Loucy (cell line): ENCODE data around the gene ST3GAL3.
A peak's percentile ranks its signal among the peaks of the same experiment; 100 is the strongest.

Experiments used
- H2AFZ ChIP-seq: fragments of 200-600 bp; sonication (generic); 2 replicates; pipeline ENCODE4 v1.6.0; 2016; ENCODE audit warnings: antibody characterized with exemption, mild to moderate bottlenecking, low read length, moderate library complexity
- H3F3A ChIP-seq: fragments of 200-600 bp; 2 replicates; pipeline ENCODE4 v1.6.0; 2016; ENCODE audit warnings: antibody characterized with exemption, low read depth, mild to moderate bottlenecking
- H3K27me3 ChIP-seq: fragments of 200-600 bp; sonication (generic); 2 replicates; pipeline ENCODE4 v1.6.1; 2014; ENCODE audit warnings: low read length, mild to moderate bottlenecking; ENCODE audit not compliant: insufficient read depth, poor library complexity, severe bottlenecking
- H3K36me3 ChIP-seq: fragments of 200-600 bp; sonication (generic); 2 replicates; pipeline ENCODE4 v1.6.1; 2016; ENCODE audit warnings: low read length; ENCODE audit not compliant: insufficient read depth
- H3K4me1 ChIP-seq: fragments of 200-600 bp; sonication (generic); 2 replicates; pipeline ENCODE4 v1.5.1; 2014; ENCODE audit warnings: low read length, mild to moderate bottlenecking; ENCODE audit not compliant: insufficient read depth, poor library complexity, severe bottlenecking
- H3K4me2 ChIP-seq: fragments of 200-600 bp; sonication (generic); 2 replicates; pipeline ENCODE4 v1.6.0; 2014; ENCODE audit warnings: antibody characterized with exemption, low read length, low read depth, mild to moderate bottlenecking; ENCODE audit not compliant: poor library complexity, severe bottlenecking
- H3K4me3 ChIP-seq: fragments of 200-600 bp; sonication (generic); 2 replicates; pipeline ENCODE4 v1.5.1; 2014; ENCODE audit warnings: low read length, mild to moderate bottlenecking, mixed read lengths; ENCODE audit not compliant: poor library complexity, severe bottlenecking
- H3K79me2 ChIP-seq: fragments of 200-600 bp; sonication (generic); 2 replicates; pipeline ENCODE4 v1.6.1; 2014; ENCODE audit warnings: low read length; ENCODE audit not compliant: insufficient read depth
- H3K9ac ChIP-seq: fragments of 200-600 bp; sonication (generic); 2 replicates; pipeline ENCODE4 v1.6.0; 2014; ENCODE audit warnings: mild to moderate bottlenecking, low read depth, low read length, moderate library complexity; ENCODE audit not compliant: poor library complexity, severe bottlenecking
- H3K9me2 ChIP-seq: fragments of 200-600 bp; sonication (generic); replicated peaks from 2 replicates; pipeline ENCODE4 v1.6.1; 2016; ENCODE audit warnings: low read depth, low read length, mixed read lengths
- H3K9me3 ChIP-seq: fragments of 200-600 bp; sonication (generic); 2 replicates; pipeline ENCODE4 v1.6.1; 2014; ENCODE audit warnings: mild to moderate bottlenecking, antibody characterized with exemption, low read length, low read depth; ENCODE audit not compliant: insufficient read depth
- H4K20me1 ChIP-seq: fragments of 200-600 bp; sonication (generic); 2 replicates; pipeline ENCODE4 v1.6.0; 2014; ENCODE audit warnings: antibody characterized with exemption, low read length, mild to moderate bottlenecking; ENCODE audit not compliant: insufficient read depth, poor library complexity, severe bottlenecking
- CTCF ChIP-seq: fragments of 200-600 bp; sonication (generic); conservative IDR thresholded peaks from 2 replicates; pipeline ENCODE4 v1.5.1; 2014; ENCODE audit warnings: mild to moderate bottlenecking, antibody characterized with exemption, low read length
- EZH2phosphoT487 ChIP-seq: fragments of 200-600 bp; IDR thresholded peaks from 2 replicates; pipeline ENCODE4 v1.6.1; 2018; ENCODE audit warnings: antibody characterized with exemption, mild to moderate bottlenecking, moderate library complexity, borderline replicate concordance

Gene ST3GAL3

DNA sequence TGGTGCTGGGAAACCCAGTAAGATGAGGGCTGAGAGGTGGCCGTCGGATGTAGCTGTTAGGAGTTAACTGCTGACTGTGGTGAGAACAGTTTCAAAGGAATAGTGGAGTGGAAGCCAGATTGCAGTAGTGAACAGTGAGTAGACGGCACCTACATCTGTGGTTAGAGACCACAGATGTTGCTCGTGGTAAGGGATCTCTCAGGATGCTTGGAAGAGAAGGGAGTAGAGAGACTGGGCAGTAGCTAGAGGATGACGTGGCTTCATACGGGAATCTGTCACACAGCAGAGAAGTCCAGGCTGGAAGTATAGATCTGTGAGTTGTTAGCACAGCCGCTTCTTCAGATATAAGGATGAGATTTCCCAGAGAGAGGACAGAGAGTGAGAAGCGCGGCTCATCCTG is 218.5 kb downstream of the ST3GAL3 start:
- Histone ChIP-seq H3K27me3 (no peaks in the 10 kb centered on the region), H3K4me2 (no peak overlapping the region), H3K4me3 (no peak overlapping the region), H3K9me2 (no peaks in the 10 kb centered on the region), H3K9me3 (no peaks in the 10 kb centered on the region), H3K9ac (no peak overlapping the region), H3K36me3 (no peaks in the 10 kb centered on the region), H3K79me2 (no peaks in the 10 kb centered on the region), H4K20me1 (no peaks in the 10 kb centered on the region), H3K4me1 (no peaks in the 10 kb centered on the region), H2AFZ (no peak overlapping the region), H3F3A (no peaks in the 10 kb centered on the region)
- TF ChIP-seq CTCF: no peak

DNA sequence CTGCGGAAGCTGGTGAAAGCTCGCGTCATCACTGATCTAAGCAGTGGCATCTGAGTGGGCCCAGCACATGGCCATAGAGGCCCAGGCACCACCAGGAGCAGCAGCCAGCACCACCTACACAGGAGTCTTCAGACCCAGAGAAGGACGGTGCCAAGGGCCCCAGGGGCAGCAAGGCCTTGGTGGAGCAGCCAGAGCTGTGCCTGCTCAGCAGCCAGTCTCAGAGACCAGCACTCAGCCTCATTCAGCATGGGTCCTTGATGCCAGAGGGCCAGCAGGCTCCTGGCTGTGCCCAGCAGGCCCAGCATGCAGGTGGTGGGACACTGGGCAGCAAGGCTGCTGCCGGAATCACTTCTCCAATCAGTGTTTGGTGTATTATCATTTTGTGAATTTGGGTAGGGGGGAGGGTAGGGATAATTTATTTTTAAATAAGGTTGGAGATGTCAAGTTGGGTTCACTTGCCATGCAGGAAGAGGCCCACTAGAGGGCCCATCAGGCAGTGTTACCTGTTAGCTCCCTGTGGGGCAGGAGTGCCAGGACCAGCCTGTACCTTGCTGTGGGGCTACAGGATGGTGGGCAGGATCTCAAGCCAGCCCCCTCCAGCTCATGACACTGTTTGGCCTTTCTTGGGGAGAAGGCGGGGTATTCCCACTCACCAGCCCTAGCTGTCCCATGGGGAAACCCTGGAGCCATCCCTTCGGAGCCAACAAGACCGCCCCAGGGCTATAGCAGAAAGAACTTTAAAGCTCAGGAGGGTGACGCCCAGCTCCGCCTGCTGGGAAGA is 223.0 kb downstream of the ST3GAL3 start:
- H2AFZ ChIP-seq: no peak overlapping the region
- H4K20me1 ChIP-seq: no peaks in the 10 kb centered on the region
- no peaks in the 10 kb centered on the region for H3K9me3 ChIP-seq
- no peaks in the 10 kb centered on the region for H3F3A ChIP-seq
- H3K9me2 ChIP-seq: no peaks in the 10 kb centered on the region
- no peaks in the 10 kb centered on the region for H3K36me3 ChIP-seq
- H3K79me2 ChIP-seq: no peaks in the 10 kb centered on the region
- TF ChIP-seq EZH2phosphoT487: no peak
- peak; percentile 68 for TF ChIP-seq CTCF
- no peak overlapping the region for H3K9ac ChIP-seq
- H3K27me3 ChIP-seq: no peaks in the 10 kb centered on the region
- H3K4me3 ChIP-seq: no peak overlapping the region
- H3K4me1 ChIP-seq: no peaks in the 10 kb centered on the region
- no peak overlapping the region for H3K4me2 ChIP-seq

DNA sequence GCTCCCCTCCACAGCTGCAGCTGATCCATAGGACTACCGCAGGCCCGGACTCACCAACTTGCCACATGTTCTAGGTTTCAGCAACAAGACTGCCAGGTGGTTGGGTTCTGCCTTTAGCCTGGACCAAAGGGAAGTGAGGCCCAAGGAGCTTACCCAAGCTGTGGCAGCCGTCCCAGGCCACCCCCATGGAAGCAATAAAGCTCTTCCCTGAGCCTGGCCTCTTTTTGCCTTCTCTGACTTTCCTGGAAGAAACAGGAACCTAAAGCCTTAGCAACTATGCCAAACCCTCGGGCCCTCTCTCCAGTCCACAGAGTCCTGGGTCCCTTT is 223.6 kb downstream of the ST3GAL3 start:
- Histone ChIP-seq H3K4me3 (no peak overlapping the region), H3K9ac (no peak overlapping the region), H3K36me3 (no peaks in the 10 kb centered on the region), H3K4me1 (no peaks in the 10 kb centered on the region), H3K79me2 (no peaks in the 10 kb centered on the region), H3K9me2 (no peaks in the 10 kb centered on the region), H3K4me2 (no peak overlapping the region), H3K27me3 (no peaks in the 10 kb centered on the region), H3K9me3 (no peaks in the 10 kb centered on the region), H3F3A (no peaks in the 10 kb centered on the region), H4K20me1 (no peaks in the 10 kb centered on the region), H2AFZ (no peak overlapping the region)
- TF ChIP-seq EZH2phosphoT487 (no peak), CTCF (no peak)
